GM19240 (cell line): ENCODE results near the gene HOXD13.
A peak's percentile ranks its signal among the peaks of the same experiment; 100 is the strongest.

Experiments
- DNase-seq: peaks from one replicate; pipeline ENCODE4 v3.0.0; 2011; ENCODE audit warnings: low spot score; ENCODE audit not compliant: insufficient read length

Gene HOXD13

DNA sequence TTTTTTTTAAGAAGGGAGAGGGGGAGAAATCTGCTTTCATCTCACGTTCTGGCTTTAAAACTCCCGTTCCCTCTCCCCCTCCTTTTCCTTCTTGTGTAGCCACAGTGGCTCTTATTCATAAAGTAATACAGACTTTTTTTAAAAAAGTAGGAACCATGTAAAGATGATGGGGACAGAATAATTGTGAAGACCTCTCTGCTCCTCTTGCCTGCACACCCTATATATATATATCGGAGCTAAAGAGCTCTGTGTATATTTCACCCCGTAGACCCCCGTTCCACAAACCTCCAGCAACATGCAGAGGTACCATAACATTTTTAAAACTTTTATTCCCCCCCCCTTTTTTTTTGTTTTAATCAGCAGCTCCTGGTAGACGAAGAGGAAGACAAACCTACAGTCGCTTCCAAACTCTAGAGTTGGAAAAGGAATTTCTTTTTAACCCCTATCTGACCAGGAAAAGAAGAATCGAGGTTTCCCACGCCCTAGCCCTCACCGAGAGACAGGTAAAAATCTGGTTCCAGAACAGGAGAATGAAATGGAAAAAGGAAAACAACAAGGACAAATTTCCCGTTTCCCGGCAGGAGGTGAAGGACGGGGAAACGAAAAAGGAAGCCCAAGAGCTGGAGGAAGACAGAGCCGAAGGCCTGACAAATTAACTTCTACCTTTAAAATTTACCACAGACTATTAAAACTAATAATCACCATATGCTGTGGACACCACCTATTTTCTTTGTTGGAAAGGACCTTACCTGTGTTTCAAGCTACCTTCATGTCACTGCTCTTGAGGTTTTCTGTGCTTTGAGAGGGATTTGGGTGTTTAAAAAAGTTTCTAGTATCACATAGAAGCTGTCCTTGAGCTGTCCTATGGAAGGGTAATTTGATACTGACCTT, 38.7 kb downstream of the HOXD13 start:
- no peak for DNase-seq

GRCh38 chr2:176131848-176132158, 39.3 kb downstream of the HOXD13 start:
- DNase-seq, result no peak

- no peak for DNase-seq
Measured at GRCh38 chr2:176132205-176133171, 40.0 kb downstream of the HOXD13 start.

GRCh38 chr2:176133389-176133788, 40.9 kb downstream of the HOXD13 start:
- no peak for DNase-seq

DNA sequence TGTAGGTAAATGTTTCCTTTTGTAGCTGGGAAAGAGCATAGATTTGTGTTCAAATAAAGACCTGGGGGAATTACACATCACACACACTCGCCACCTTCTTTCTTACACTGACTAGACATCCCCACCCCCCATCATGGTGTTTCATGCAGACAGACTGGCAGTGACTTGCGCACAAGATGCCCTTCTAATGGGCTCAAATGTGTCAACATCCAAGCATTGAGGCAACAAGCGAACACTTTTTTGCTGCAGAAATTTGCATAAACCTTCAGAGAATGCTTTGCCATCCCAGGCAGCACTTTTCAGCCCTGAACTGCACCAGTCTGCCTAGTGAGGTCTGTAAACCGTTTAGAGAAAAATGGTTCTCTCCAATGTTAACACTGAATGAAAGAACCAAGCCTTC, 41.5 kb downstream of the HOXD13 start:
- no peak for DNase-seq

GRCh38 chr2:176135035-176135440, 42.5 kb downstream of the HOXD13 start:
- no peak for DNase-seq

- DNase-seq, result no peak
Measured at GRCh38 chr2:176136374-176137251, 44.1 kb downstream of the HOXD13 start.

- no peak for DNase-seq
Measured at GRCh38 chr2:176137252-176137580, 44.7 kb downstream of the HOXD13 start.

DNA sequence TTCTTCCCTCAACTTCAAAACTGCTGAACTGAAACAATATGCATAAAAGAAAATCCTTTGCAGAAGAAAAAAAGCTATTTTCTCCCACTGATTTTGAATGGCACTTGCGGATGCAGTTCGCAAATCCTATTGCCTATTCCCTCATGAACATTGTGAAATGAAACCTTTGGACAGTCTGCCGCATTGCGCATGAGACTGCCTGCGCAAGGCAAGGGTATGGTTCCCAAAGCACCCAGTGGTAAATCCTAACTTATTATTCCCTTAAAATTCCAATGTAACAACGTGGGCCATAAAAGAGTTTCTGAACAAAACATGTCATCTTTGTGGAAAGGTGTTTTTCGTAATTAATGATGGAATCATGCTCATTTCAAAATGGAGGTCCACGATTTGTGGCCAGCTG, 45.4 kb downstream of the HOXD13 start:
- no peak for DNase-seq

GRCh38 chr2:176138526-176138922, 46.0 kb downstream of the HOXD13 start:
- no peak for DNase-seq

DNA sequence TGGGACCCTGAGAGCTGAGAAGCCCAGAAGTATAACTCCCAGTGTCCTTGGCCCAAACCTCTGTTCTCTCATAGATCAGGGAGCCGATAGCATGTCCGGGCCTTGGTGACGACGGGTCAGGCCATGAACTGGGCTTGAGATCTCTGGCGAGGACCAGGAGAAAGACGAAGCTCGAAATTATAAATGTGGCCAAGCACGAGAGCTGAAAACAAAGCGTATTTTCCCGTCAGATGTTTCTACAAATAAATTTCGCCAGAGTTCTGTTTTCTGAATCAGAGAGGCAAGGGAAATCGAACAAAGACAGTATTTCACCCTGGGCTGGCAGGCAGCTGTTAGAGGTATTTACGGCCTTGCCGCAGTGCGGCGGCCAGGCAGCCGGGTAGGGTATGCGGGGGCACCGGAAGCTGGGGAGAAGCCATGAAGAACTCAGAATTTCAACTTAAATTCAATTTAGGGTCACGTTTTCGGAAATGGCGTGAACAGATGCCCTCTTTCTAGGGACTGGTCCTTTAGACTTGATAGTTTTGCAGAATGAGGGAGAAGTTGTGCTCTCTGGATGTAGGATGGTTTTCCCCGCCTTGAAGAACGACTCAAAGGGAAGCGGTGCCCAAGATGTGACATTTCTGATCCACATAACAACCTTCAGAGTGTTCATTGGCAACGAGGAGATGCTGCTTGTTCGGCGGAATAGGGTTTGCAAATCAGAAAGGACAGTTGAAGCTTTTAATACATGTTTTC, 46.6 kb downstream of the HOXD13 start:
- DNase-seq, result no peak

DNA sequence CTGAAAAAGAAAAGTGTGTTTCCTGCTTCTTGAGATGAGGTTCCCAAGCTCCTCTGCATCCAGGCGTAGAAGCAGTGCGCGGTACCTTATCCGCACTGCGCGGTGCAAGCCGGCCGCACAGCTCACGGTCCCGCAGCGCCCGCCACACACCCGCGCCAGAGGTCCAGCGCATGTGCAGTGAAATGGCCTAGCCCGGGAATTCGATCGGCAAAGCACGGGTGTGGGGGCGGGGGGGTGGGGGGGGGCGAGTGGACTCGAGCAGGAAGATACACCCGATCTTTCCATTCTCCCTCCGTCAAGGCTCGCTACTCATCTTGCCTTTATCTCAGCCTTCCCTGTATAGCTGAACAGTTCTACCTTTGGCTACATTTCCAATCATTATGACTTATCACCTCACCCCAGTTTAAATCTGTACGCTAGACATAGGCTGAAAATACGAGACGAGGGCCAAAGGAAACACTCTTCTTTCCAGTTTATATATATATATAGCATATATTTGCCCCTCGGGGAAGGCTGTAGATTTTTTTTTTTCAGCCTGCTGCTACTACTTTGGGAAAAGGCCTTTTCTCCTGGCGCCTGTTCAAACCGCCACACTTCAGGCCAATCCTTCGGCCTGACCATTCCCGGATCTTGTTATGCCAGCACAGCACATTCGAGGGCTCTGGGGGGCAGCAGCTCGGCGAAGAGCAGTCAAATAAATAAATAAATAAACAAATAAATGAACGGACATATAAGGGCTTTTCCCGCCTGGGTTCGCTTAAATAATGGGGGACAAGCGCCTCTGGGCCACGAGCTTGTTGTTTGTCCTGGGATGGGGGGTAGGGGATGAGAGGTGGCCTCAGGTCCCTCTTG, 47.4 kb downstream of the HOXD13 start:
- DNase-seq, result no peak

DNA sequence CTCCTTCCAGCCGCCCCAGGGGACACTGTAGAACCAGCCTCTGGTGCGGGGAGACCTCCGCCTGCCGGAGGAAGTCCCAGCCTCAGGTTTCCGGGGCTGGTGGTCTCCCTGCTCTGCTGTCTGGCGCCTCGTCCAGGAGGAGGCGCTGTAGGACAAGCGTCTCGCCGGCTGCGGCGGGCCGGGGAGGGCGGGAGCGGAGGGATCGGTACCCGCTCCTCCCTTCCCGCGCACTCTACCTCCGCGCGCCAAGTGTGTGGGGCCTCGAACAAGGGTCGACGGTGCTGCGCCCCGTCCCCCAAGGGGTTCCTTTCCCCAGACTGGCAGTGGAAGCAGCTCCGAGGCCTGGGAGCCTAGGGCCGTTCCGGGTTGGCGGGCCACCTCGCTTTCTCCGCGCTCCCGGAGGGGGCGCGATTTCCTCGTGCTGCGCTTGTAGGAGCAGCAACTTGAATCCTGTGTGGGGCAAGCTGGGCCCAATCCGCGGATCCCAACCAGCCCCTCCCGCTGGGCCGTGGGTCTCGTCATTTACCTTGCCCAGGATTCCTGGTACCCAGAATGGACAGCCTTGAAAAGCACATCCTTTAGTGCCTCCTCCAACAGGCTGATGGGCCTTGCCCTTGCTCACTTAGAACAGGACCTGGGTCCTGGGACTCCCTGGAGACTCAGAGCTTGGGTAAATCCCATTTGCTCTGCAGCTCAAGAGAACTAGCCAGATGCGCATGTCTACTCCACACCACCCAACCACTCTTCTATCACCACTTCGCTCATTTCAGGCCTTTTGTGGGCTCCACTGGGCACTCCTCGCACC, 48.2 kb downstream of the HOXD13 start:
- peak; percentile 89 for DNase-seq

- no peak for DNase-seq
Measured at GRCh38 chr2:176142281-176142680, 49.8 kb downstream of the HOXD13 start.
